ENCODE measurements around the gene REEP3. TPM values are rescaled to one million over a fixed set of nuclear protein-coding genes. Genes with fewer than 3 reads are reported as not detected.
"Not testable (repeated sequence)": the region's sequence is repeated elsewhere in the genome, so short reads cannot be mapped to it uniquely, and the experiment has no call there.

The REEP3 gene
- total RNA-seq, 1 experiment from 2014 or later: 39.6 TPM

DNA sequence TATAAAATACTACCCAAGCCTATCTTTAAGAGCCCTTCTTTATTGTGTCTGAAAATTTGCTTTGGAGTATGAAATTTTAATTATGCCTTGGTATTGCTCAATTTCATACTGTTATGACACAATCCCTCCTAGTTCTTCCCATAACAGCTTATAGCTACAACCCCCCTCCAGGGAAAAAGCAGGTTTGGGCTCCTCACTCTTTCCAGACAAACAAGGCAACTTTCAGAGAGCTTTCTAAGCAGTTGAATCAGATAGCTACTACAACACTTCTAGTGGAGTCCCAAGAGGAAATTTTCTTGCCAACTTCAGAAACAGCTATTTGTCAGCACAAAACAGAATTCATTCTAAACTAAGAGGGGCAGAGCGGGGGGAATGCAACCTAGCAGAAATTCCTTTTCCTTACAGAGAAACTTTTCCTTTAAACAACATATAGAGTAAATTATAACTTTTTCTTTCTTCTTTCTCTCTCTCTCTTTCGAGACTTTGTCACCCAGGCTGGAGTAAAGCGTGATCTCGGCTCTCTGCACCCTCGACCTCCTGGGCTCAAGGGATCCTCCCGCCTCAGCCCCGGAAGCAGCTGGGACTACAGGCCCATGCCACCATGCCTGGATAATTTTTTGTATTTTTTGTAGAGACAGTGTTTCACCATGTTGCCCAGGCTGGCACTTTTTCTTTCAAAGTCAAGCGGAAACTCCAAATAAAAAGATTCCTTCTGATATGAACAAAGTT lies 29.4 kb upstream of the REEP3 start:
- CTCF ChIA-PET: no interaction called here
- Histone ChIP-seq H3K4me3 (ENCODE audit: low read depth, low read length, poor library complexity, severe bottlenecking) (peak overlapping the region; percentile 28), H3K27me3 (replicated peaks; ENCODE audit: insufficient read depth, low read depth, low read length, poor library complexity) (no peaks in the 10 kb centered on the region), H3K36me3 (ENCODE audit: insufficient read depth, low read length, poor library complexity, severe bottlenecking) (peaks cover 5% of the 10 kb centered on the region), H3K9me3 (ENCODE audit: low read depth, low read length, poor library complexity, severe bottlenecking) (peaks cover 6% of the 10 kb centered on the region), H3K27ac (ENCODE audit: low read depth, low read length, poor library complexity, severe bottlenecking) (peak overlapping the region; percentile 84), H3K4me1 (ENCODE audit: insufficient read depth, low read length, poor library complexity, severe bottlenecking) (peaks cover 30% of the 10 kb centered on the region)
- intact Hi-C loops (cut with micrococcal nuclease; ENCODE audit: unreplicated experiment): no loop called here
- POLR2A ChIA-PET (ENCODE audit: low non-redundant PET): interaction anchor here (0.6 kb wide), 1 partner anchor 23 kb away, joined by 3 read pairs; no protein-coding TSS in a partner anchor
- DNase-seq (ENCODE audit: low spot score): peak; percentile 90
- no peak for TF ChIP-seq CTCF (conservative IDR thresholded peaks at IDR 0.05; ENCODE audit: low read depth, low read length)
- no peak for TF ChIP-seq EZH2 (IDR thresholded peaks at IDR 0.05; ENCODE audit: borderline replicate concordance, low read depth, low read length, poor library complexity, severe bottlenecking)
- BruUV-seq (replicated peaks): TSS peak; percentile 11

- H3K36me3 ChIP-seq (ENCODE audit: insufficient read depth, low read length, poor library complexity, severe bottlenecking); H3K9me3 ChIP-seq (ENCODE audit: low read depth, low read length, poor library complexity, severe bottlenecking); BruUV-seq (replicated peaks); H3K27me3 ChIP-seq (replicated peaks; ENCODE audit: insufficient read depth, low read depth, low read length, poor library complexity); DNase-seq (ENCODE audit: low spot score); CTCF ChIA-PET; intact Hi-C loops (cut with micrococcal nuclease; ENCODE audit: unreplicated experiment): not testable (repeated sequence)
- Histone ChIP-seq H3K27ac (ENCODE audit: low read depth, low read length, poor library complexity, severe bottlenecking) (peak overlapping the region; percentile 84), H3K4me3 (ENCODE audit: low read depth, low read length, poor library complexity, severe bottlenecking) (peak overlapping the region; percentile 28), H3K4me1 (ENCODE audit: insufficient read depth, low read length, poor library complexity, severe bottlenecking) (peaks cover 29% of the 10 kb centered on the region)
- POLR2A ChIA-PET (ENCODE audit: low non-redundant PET): interaction anchor here (0.6 kb wide), 1 partner anchor 23 kb away, joined by 3 read pairs; no protein-coding TSS in a partner anchor
Observed at GRCh38 chr10:63492317-63492690, 28.9 kb upstream of the REEP3 start.

DNA sequence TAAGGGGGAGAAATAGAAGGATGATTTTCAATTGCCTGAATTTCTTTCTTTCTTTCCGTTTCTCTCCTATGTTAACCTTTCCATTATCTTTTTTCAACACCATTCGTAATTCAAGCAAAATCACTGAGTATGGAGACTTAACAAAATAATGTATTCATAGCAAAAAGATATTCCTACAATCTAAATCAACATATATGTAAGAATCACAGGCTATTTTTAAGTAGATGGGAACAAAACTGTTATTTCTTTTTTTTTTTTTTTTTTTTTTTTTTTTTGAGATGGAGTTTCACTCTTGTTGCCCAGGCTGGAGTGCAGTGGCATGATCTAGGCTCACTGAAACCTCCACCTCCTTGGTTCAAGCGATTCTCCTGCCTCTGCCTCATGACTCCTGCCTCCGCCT lies 28.2 kb upstream of the REEP3 start:
- H3K9me3 ChIP-seq (ENCODE audit: low read depth, low read length, poor library complexity, severe bottlenecking): peaks cover 6% of the 10 kb centered on the region
- H3K4me3 ChIP-seq (ENCODE audit: low read depth, low read length, poor library complexity, severe bottlenecking): no peak overlapping the region
- ChIA-PET CTCF (no interaction called here), POLR2A (ENCODE audit: low non-redundant PET) (no interaction called here)
- peak overlapping the region; percentile 84 for H3K27ac ChIP-seq (ENCODE audit: low read depth, low read length, poor library complexity, severe bottlenecking)
- peaks cover 29% of the 10 kb centered on the region for H3K4me1 ChIP-seq (ENCODE audit: insufficient read depth, low read length, poor library complexity, severe bottlenecking)
- DNase-seq (ENCODE audit: low spot score): no peak
- peaks cover 5% of the 10 kb centered on the region for H3K36me3 ChIP-seq (ENCODE audit: insufficient read depth, low read length, poor library complexity, severe bottlenecking)
- no peaks in the 10 kb centered on the region for H3K27me3 ChIP-seq (replicated peaks; ENCODE audit: insufficient read depth, low read depth, low read length, poor library complexity)
- intact Hi-C loops (cut with micrococcal nuclease; ENCODE audit: unreplicated experiment): no loop called here
- no TSS peak for BruUV-seq (replicated peaks)
- TF ChIP-seq CTCF (conservative IDR thresholded peaks at IDR 0.05; ENCODE audit: low read depth, low read length) (no peak), EZH2 (IDR thresholded peaks at IDR 0.05; ENCODE audit: borderline replicate concordance, low read depth, low read length, poor library complexity, severe bottlenecking) (no peak)

DNA sequence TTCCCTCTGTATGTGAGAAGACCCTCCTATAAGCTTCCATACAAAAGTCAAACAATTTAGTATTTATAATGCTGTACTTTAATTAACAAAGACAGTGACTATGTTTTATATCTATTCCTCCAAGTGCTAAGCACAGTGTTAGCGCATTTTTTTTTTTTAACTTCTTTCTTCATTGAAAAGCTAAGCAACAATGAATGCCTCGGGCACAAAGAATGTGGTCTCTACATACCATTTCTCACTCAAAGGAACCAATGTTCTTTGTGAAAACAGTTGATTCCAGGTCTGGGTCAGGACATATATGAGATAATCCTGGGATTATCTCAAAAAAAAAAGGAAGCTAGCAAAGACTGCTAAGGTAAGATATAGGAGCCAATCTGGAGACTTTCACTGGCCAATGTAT lies 26.2 kb upstream of the REEP3 start:
- Histone ChIP-seq H3K36me3 (ENCODE audit: insufficient read depth, low read length, poor library complexity, severe bottlenecking) (peaks cover 5% of the 10 kb centered on the region), H3K27ac (ENCODE audit: low read depth, low read length, poor library complexity, severe bottlenecking) (no peak overlapping the region), H3K4me1 (ENCODE audit: insufficient read depth, low read length, poor library complexity, severe bottlenecking) (peaks cover 29% of the 10 kb centered on the region), H3K4me3 (ENCODE audit: low read depth, low read length, poor library complexity, severe bottlenecking) (no peak overlapping the region), H3K9me3 (ENCODE audit: low read depth, low read length, poor library complexity, severe bottlenecking) (peaks cover 2% of the 10 kb centered on the region), H3K27me3 (replicated peaks; ENCODE audit: insufficient read depth, low read depth, low read length, poor library complexity) (no peaks in the 10 kb centered on the region)
- intact Hi-C loops (cut with micrococcal nuclease; ENCODE audit: unreplicated experiment): loop anchor here (5.0 kb wide), 1 partner anchor 1878 kb away; no protein-coding TSS in a partner anchor
- no peak for TF ChIP-seq EZH2 (IDR thresholded peaks at IDR 0.05; ENCODE audit: borderline replicate concordance, low read depth, low read length, poor library complexity, severe bottlenecking)
- no peak for TF ChIP-seq CTCF (conservative IDR thresholded peaks at IDR 0.05; ENCODE audit: low read depth, low read length)
- BruUV-seq (replicated peaks): no TSS peak
- POLR2A ChIA-PET (ENCODE audit: low non-redundant PET): interaction anchor here (0.6 kb wide), 1 partner anchor 10 kb away, joined by 3 read pairs; no protein-coding TSS in a partner anchor
- CTCF ChIA-PET: no interaction called here
- no peak for DNase-seq (ENCODE audit: low spot score)

Measured in A673 (cell line).